Stimulated activated CD8-positive, alpha-beta memory T cell treated with anti-CD3 and anti-CD28 coated beads, Interleukin-7, amount 100 ng/mL, for 48 hours (primary cell): Measurements from ENCODE around the gene HDAC1.

Source experiments
- DNase-seq, 2 donors: peaks; one replicate each; pipeline ENCODE4 v3.0.0-alpha.2; 2020; ENCODE audit warnings: low read depth in 1 of 2; ENCODE audit errors: extremely low read depth in 1 of 2

Gene HDAC1

GRCh38 chr1:32364836-32365235 is 73.0 kb downstream of the HDAC1 start:
- DNase-seq: no peak

- DNase-seq: no peak
These were observed 73.6 kb downstream of the HDAC1 start for GRCh38 chr1:32365445-32365844.

- DNase-seq: no peak
These were observed 76.2 kb downstream of the HDAC1 start for GRCh38 chr1:32367912-32368635.

- DNase-seq: no peak
These were observed 80.4 kb downstream of the HDAC1 start for GRCh38 chr1:32372149-32372756.

GRCh38 chr1:32373996-32374592 is 82.2 kb downstream of the HDAC1 start:
- no peak for DNase-seq

GRCh38 chr1:32376199-32376598 is 84.3 kb downstream of the HDAC1 start:
- no peak for DNase-seq

- DNase-seq: no peak
These were observed 85.8 kb downstream of the HDAC1 start for GRCh38 chr1:32377541-32378220.

GRCh38 chr1:32380057-32380456 is 88.2 kb downstream of the HDAC1 start:
- DNase-seq: no peak
